ENCODE data around the gene FABP7. TPM values are rescaled to one million over a fixed set of nuclear protein-coding genes. Genes with fewer than 3 reads are reported as not detected.
A peak's percentile ranks its signal among the peaks of the same experiment; 100 is the strongest.

FABP7 gene
- total and polyA plus RNA-seq, 5 experiments from 2014 or later, result not detected

GRCh38 chr6:122770835-122771601, 8.5 kb upstream of the FABP7 start:
- H3K9me3 Mint-ChIP-seq, result peaks cover 0 to 10% (median 2%) of the 10 kb centered on the region in 9 donors
- POLR2A ChIA-PET, result no interaction called here
- no peak overlapping the region for H3K4me3 Mint-ChIP-seq
- ATAC-seq, result no peak
- H3K27ac Mint-ChIP-seq, result no peak overlapping the region
- H3K27me3 Mint-ChIP-seq, result peaks cover 9 to 34% (median 17%) of the 10 kb centered on the region in 5 donors
- no peak for DNase-seq
- no peaks in the 10 kb centered on the region for H3K4me1 Mint-ChIP-seq
- no peaks in the 10 kb centered on the region for H3K36me3 Mint-ChIP-seq

- POLR2A ChIA-PET, result no interaction called here
Observed at GRCh38 chr6:122772724-122773415, 6.6 kb upstream of the FABP7 start.

GRCh38 chr6:122775975-122776374, 3.5 kb upstream of the FABP7 start:
- Mint-ChIP-seq H3K27me3 (peaks cover 5 to 25% (median 20%) of the 10 kb centered on the region in 5 donors), H3K27ac (no peak overlapping the region), H3K36me3 (no peaks in the 10 kb centered on the region), H3K9me3 (peaks cover 0 to 12% (median 2%) of the 10 kb centered on the region in 9 donors), H3K4me1 (no peaks in the 10 kb centered on the region), H3K4me3 (no peak overlapping the region)
- DNase-seq (no peak), ATAC-seq (no peak)
- POLR2A ChIA-PET, result no interaction called here

More at GRCh38 chr6:122772724-122773415, 6.6 kb upstream of the FABP7 start:
- peaks cover 7 to 29% (median 12%) of the 10 kb centered on the region in 5 donors for H3K27me3 Mint-ChIP-seq
- DNase-seq (no peak), ATAC-seq (no peak)
- peaks cover 0 to 12% (median 2%) of the 10 kb centered on the region in 9 donors for H3K9me3 Mint-ChIP-seq
- no peaks in the 10 kb centered on the region for H3K36me3 Mint-ChIP-seq
- no peak overlapping the region for H3K27ac Mint-ChIP-seq
- H3K4me3 Mint-ChIP-seq, result no peak overlapping the region
- H3K4me1 Mint-ChIP-seq, result no peaks in the 10 kb centered on the region

GRCh38 chr6:122778302-122778701, 1.2 kb upstream of the FABP7 start:
- H3K4me3 Mint-ChIP-seq, result no peak overlapping the region
- H3K9me3 Mint-ChIP-seq, result peaks cover 0 to 12% (median 2%) of the 10 kb centered on the region in 9 donors
- no peaks in the 10 kb centered on the region for H3K36me3 Mint-ChIP-seq
- H3K27ac Mint-ChIP-seq, result no peak overlapping the region
- H3K27me3 Mint-ChIP-seq, result peaks cover 0 to 28% (median 4%) of the 10 kb centered on the region in 5 donors
- H3K4me1 Mint-ChIP-seq, result no peaks in the 10 kb centered on the region
- ATAC-seq (no peak), DNase-seq (no peak)
- POLR2A ChIA-PET, result no interaction called here

- DNase-seq (no peak), ATAC-seq (no peak)
- peaks cover 0 to 12% (median 2%) of the 10 kb centered on the region in 9 donors for H3K9me3 Mint-ChIP-seq
- H3K27me3 Mint-ChIP-seq, result peaks cover 0 to 28% (median 4%) of the 10 kb centered on the region in 5 donors
- H3K4me3 Mint-ChIP-seq, result no peak overlapping the region
- H3K4me1 Mint-ChIP-seq, result no peaks in the 10 kb centered on the region
- no peak overlapping the region for H3K27ac Mint-ChIP-seq
- POLR2A ChIA-PET, result no interaction called here
- H3K36me3 Mint-ChIP-seq, result no peaks in the 10 kb centered on the region
Observed at GRCh38 chr6:122778985-122779661, 393 bp upstream of the FABP7 start.

GRCh38 chr6:122780114-122780513, 598 bp downstream of the FABP7 start:
- H3K27ac Mint-ChIP-seq, result no peak overlapping the region
- ATAC-seq, result no peak
- no peak for DNase-seq
- H3K36me3 Mint-ChIP-seq, result no peaks in the 10 kb centered on the region
- peaks cover 0 to 28% (median 6%) of the 10 kb centered on the region in 5 donors for H3K27me3 Mint-ChIP-seq
- POLR2A ChIA-PET, result no interaction called here
- H3K4me1 Mint-ChIP-seq, result no peaks in the 10 kb centered on the region
- no peak overlapping the region for H3K4me3 Mint-ChIP-seq
- peaks cover 0 to 12% (median 2%) of the 10 kb centered on the region in 9 donors for H3K9me3 Mint-ChIP-seq

GRCh38 chr6:122781716-122782115, 2.2 kb downstream of the FABP7 start:
- Mint-ChIP-seq H3K9me3 (no peaks in the 10 kb centered on the region), H3K4me3 (no peak overlapping the region), H3K27ac (no peak overlapping the region), H3K27me3 (peaks cover 6 to 31% (median 9%) of the 10 kb centered on the region in 5 donors), H3K4me1 (no peaks in the 10 kb centered on the region), H3K36me3 (no peaks in the 10 kb centered on the region)
- DNase-seq (no peak), ATAC-seq (no peak)
- POLR2A ChIA-PET, result no interaction called here

- no peaks in the 10 kb centered on the region for H3K9me3 Mint-ChIP-seq
- no peak for ATAC-seq
Observed at GRCh38 chr6:122783401-122783800, 3.9 kb downstream of the FABP7 start.

GRCh38 chr6:122785891-122786290, 6.4 kb downstream of the FABP7 start:
- H3K36me3 Mint-ChIP-seq, result peaks cover 0 to 4% (median 0%) of the 10 kb centered on the region in 3 donors
- H3K4me1 Mint-ChIP-seq, result peaks cover 6 to 22% (median 15%) of the 10 kb centered on the region in 4 donors
- no peak for ATAC-seq
- peak overlapping the region in 1 of 10 donors; percentile 0 for H3K27ac Mint-ChIP-seq
- DNase-seq, result no peak
- POLR2A ChIA-PET, result no interaction called here
- no peaks in the 10 kb centered on the region for H3K9me3 Mint-ChIP-seq
- H3K27me3 Mint-ChIP-seq, result peaks cover 29 to 57% (median 43%) of the 10 kb centered on the region in 5 donors
- no peak overlapping the region for H3K4me3 Mint-ChIP-seq

More at GRCh38 chr6:122783401-122783800, 3.9 kb downstream of the FABP7 start:
- peaks cover 0 to 4% (median 0%) of the 10 kb centered on the region in 3 donors for H3K36me3 Mint-ChIP-seq
- H3K4me1 Mint-ChIP-seq, result no peaks in the 10 kb centered on the region
- H3K27ac Mint-ChIP-seq, result no peak overlapping the region
- POLR2A ChIA-PET, result no interaction called here
- peaks cover 19 to 45% (median 23%) of the 10 kb centered on the region in 5 donors for H3K27me3 Mint-ChIP-seq
- no peak for DNase-seq
- H3K4me3 Mint-ChIP-seq, result no peak overlapping the region

GRCh38 chr6:122787721-122788120, 8.2 kb downstream of the FABP7 start:
- ATAC-seq (no peak), DNase-seq (no peak)
- H3K9me3 Mint-ChIP-seq, result no peaks in the 10 kb centered on the region
- peak overlapping the region in 1 of 10 donors; percentile 36 for H3K4me3 Mint-ChIP-seq
- POLR2A ChIA-PET, result no interaction called here
- no peak overlapping the region for H3K27ac Mint-ChIP-seq
- H3K36me3 Mint-ChIP-seq, result peaks cover 0 to 4% (median 0%) of the 10 kb centered on the region in 3 donors
- peaks cover 6 to 26% (median 17%) of the 10 kb centered on the region in 4 donors for H3K4me1 Mint-ChIP-seq
- H3K27me3 Mint-ChIP-seq, result peaks cover 26 to 66% (median 54%) of the 10 kb centered on the region in 5 donors

GRCh38 chr6:122788208-122788607, 8.7 kb downstream of the FABP7 start:
- no peak for DNase-seq
- POLR2A ChIA-PET, result no interaction called here
- H3K27me3 Mint-ChIP-seq, result peaks cover 28 to 70% (median 56%) of the 10 kb centered on the region in 5 donors
- H3K9me3 Mint-ChIP-seq, result no peaks in the 10 kb centered on the region
- no peak overlapping the region for H3K27ac Mint-ChIP-seq
- H3K36me3 Mint-ChIP-seq, result peaks cover 0 to 4% (median 0%) of the 10 kb centered on the region in 3 donors
- no peak for ATAC-seq
- peaks cover 6 to 26% (median 17%) of the 10 kb centered on the region in 4 donors for H3K4me1 Mint-ChIP-seq
- peak overlapping the region in 3 of 10 donors; percentile 36 to 87 (median 79) for H3K4me3 Mint-ChIP-seq

- Mint-ChIP-seq H3K36me3 (peaks cover 0 to 4% (median 0%) of the 10 kb centered on the region in 3 donors), H3K4me3 (peak overlapping the region; percentile 47 to 90 (median 82)), H3K9me3 (no peaks in the 10 kb centered on the region), H3K4me1 (peaks cover 6 to 26% (median 17%) of the 10 kb centered on the region in 4 donors), H3K27ac (no peak overlapping the region), H3K27me3 (peaks cover 32 to 75% (median 60%) of the 10 kb centered on the region in 5 donors)
- DNase-seq (no peak), ATAC-seq (peak in 1 of 2 donors; percentile 39)
- POLR2A ChIA-PET, result no interaction called here
Observed at GRCh38 chr6:122788663-122789181, 9.2 kb downstream of the FABP7 start.
